Uterus (tissue), 4 donors: ENCODE results near the gene FAM180B. TPM values are rescaled to one million over a fixed set of nuclear protein-coding genes. Genes with fewer than 3 reads are reported as not detected.

Experiments
- DNase-seq, 2 donors: peaks; one replicate each; pipeline ENCODE4 v3.0.0-alpha.2; 2019 to 2020
- H3K27ac ChIP-seq, 2 donors: fragments of 200-600 bp; sonication (generic); 1 replicate in 1 of 2; 2 replicates in 1 of 2; pipeline ENCODE4 v1.5.1; 2016 to 2018
- H3K27me3 ChIP-seq, 2 donors: fragments of 200-600 bp; sonication (generic); one replicate each; pipeline ENCODE4 v1.5.1; 2018 to 2019; ENCODE audit warnings: control low read depth in 1 of 2
- H3K36me3 ChIP-seq, 2 donors: fragments of 200-600 bp; sonication (generic); one replicate each; pipeline ENCODE4 v1.5.1; 2019; ENCODE audit warnings: control low read depth in 1 of 2
- H3K4me1 ChIP-seq, 2 donors: fragments of 200-600 bp; sonication (generic); one replicate each; pipeline ENCODE4 v1.5.1; 2018 to 2019; ENCODE audit warnings: control low read depth in 1 of 2
- H3K4me3 ChIP-seq, 2 donors: fragments of 200-600 bp; sonication (generic); 1 replicate in 1 of 2; 2 replicates in 1 of 2; pipeline ENCODE4 v1.5.1; 2018 to 2019; ENCODE audit warnings: mild to moderate bottlenecking in 1 of 2
- H3K9me3 ChIP-seq, 2 donors: fragments of 200-600 bp; sonication (generic); one replicate each; pipeline ENCODE4 v1.5.1; 2019; ENCODE audit warnings: control low read depth in 1 of 2
- POLR2A ChIP-seq, 2 donors: fragments of 450-650 bp; IDR thresholded peaks; one replicate each; pipeline ENCODE4 v1.6.1; 2016; ENCODE audit warnings: antibody characterized with exemption in 2 of 2, mild to moderate bottlenecking in 1 of 2, moderate library complexity in 1 of 2
- intact Hi-C: fragments of 100-400 bp; cut with DNase I; formaldehyde crosslinking; loops from one replicate; pipeline ENCODE4 v1.15.1; 2023; ENCODE audit warnings: low total_unique reads
- total RNA-seq, 4 donors: library from RNA; depleted of rRNA in 3 of 4; stranded (reverse); fragments of >200 nt in 3 of 4; gene quantifications; one replicate each; pipeline versions ENCODE4 v1.1.0 to v1.2.4, GENCODE V29; 2014 to 2023
- TF ChIP-seq, protein P1 (sequence below), 4 experiments: fragments of 200-600 bp in 2 of 4; fragments of 450-650 bp in 2 of 4; sonication (generic) in 2 of 4; IDR thresholded peaks; one replicate each; pipeline ENCODE4 v1.5.1; 2016 to 2019; ENCODE audit warnings: antibody characterized with exemption in 4 of 4, mild to moderate bottlenecking in 2 of 4, moderate library complexity in 1 of 4
- donor health status: DM: yes; HTN: yes; CAD: no.

FAM180B gene
- total RNA-seq, 4 donors from 2014 or later = 0.21 to 0.30 TPM; not detected in 2

- intact Hi-C loops = no loop called here
- peak overlapping the region in 1 of 2 donors; percentile 85 for H3K27ac ChIP-seq
- peak overlapping the region in 1 of 2 donors; percentile 97 for H3K4me3 ChIP-seq
- H3K27me3 ChIP-seq = no peaks in the 10 kb centered on the region
- no peaks in the 10 kb centered on the region for H3K4me1 ChIP-seq
- TF ChIP-seq, protein P1, sequence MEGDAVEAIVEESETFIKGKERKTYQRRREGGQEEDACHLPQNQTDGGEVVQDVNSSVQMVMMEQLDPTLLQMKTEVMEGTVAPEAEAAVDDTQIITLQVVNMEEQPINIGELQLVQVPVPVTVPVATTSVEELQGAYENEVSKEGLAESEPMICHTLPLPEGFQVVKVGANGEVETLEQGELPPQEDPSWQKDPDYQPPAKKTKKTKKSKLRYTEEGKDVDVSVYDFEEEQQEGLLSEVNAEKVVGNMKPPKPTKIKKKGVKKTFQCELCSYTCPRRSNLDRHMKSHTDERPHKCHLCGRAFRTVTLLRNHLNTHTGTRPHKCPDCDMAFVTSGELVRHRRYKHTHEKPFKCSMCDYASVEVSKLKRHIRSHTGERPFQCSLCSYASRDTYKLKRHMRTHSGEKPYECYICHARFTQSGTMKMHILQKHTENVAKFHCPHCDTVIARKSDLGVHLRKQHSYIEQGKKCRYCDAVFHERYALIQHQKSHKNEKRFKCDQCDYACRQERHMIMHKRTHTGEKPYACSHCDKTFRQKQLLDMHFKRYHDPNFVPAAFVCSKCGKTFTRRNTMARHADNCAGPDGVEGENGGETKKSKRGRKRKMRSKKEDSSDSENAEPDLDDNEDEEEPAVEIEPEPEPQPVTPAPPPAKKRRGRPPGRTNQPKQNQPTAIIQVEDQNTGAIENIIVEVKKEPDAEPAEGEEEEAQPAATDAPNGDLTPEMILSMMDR (IDR thresholded peaks at IDR 0.05) = no peak
- TF ChIP-seq POLR2A (IDR thresholded peaks at IDR 0.05) = no peak
- H3K9me3 ChIP-seq = no peaks in the 10 kb centered on the region
- no peaks in the 10 kb centered on the region for H3K36me3 ChIP-seq
- DNase-seq = no peak
Measured at GRCh38 chr11:47577460-47578041, 8.9 kb upstream of the FAM180B start.

DNA sequence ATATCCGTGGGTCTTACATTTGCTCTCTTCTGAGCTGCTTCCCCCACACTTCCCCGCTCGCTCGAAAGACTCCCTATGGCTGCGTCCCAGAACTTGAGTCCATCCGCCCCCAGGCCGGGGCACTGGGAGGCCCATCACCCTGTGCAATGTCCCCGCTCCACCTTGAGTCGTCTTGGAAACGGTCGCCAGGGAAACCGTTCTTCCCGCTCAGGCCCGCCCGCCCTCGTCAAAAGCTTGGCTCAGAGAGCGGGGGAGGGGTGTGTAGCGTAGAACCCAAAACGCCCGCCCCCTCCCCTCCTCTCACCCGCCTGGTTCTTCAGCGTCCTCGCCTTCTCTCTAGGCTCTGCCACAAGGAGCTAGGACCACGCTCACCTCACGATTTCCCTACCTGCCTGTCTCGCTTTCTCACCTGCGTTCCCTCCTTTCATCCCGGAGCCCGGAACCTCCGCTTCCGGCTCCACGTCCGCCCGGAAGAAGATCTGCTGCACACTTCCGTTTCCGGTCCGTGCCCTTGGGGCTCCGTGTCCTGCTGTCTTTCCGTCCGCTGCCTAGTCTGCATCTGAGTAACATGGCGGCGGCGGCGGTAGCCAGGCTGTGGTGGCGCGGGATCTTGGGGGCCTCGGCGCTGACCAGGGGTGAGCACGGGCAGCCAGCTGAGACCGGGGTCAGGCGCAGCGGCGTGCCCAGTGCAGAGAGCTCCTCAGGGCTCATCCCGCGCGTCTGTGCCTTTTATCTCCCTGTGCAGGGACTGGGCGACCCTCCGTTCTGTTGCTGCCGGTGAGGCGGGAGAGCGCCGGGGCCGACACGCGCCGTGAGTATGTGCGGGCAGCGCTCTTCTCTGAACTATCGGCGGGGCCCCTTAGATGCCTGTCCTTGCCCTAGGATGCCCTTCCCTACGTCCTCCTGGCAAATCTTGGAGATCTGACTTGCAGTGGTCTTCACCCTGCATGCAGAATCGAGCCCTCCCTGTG, 7.7 kb upstream of the FAM180B start, which contains the start of the genes KBTBD4 and NDUFS3:
TSS of gene KBTBD4 (minus strand) at position 447 of the 971 bp plus-strand sequence. CDS start at position 428, 19 bp downstream.
TSS of gene NDUFS3 (plus strand) at position 551 of the 971 bp plus-strand sequence. CDS start at position 569, 18 bp downstream.
- intact Hi-C loops = no loop called here
- Histone ChIP-seq H3K27me3 (no peaks in the 10 kb centered on the region), H3K36me3 (no peaks in the 10 kb centered on the region), H3K27ac (peak within 1 kb of the TSS; percentile 85 to 91), H3K9me3 (no peaks in the 10 kb centered on the region), H3K4me3 (peak within 1 kb of the TSS; percentile 92 to 97), H3K4me1 (no peaks in the 10 kb centered on the region)
- DNase-seq = peak; percentile 84 to 88
- TF ChIP-seq POLR2A (IDR thresholded peaks at IDR 0.05) = peak in 1 of 2 donors; percentile 66
- TF ChIP-seq, protein P1 (IDR thresholded peaks at IDR 0.05) = peak in 2 of 4 experiments; percentile 11 to 29

DNA sequence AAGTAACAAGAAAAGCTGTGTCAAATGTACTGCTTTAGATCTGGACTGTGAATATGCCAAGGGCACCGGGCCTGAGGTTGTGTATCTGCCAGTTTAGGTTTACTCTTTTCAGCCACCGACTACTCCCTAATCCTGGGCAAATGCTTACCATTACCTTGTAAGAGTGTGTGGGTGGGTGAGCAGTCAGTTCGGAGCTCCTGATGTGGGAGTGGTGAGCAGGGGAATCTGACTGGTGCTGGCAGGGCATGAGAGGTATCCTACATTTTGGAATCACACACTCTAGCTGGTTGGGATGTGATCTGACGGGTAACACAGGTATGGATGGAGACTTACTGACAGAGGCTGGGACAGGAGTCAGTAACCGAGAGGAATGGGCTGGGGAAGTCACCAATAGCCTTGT, 2.6 kb upstream of the FAM180B start:
- H3K27me3 ChIP-seq = no peaks in the 10 kb centered on the region
- no peaks in the 10 kb centered on the region for H3K36me3 ChIP-seq
- H3K4me3 ChIP-seq = no peak overlapping the region

GRCh38 chr11:47587039-47587716, 700 bp downstream of the FAM180B start:
- Histone ChIP-seq H3K36me3 (no peaks in the 10 kb centered on the region), H3K4me3 (no peak overlapping the region), H3K9me3 (no peaks in the 10 kb centered on the region), H3K27me3 (no peaks in the 10 kb centered on the region), H3K27ac (no peak overlapping the region), H3K4me1 (no peaks in the 10 kb centered on the region)
- intact Hi-C loops = no loop called here
- DNase-seq = no peak
- TF ChIP-seq, protein P1 (IDR thresholded peaks at IDR 0.05) = no peak
- no peak for TF ChIP-seq POLR2A (IDR thresholded peaks at IDR 0.05)

More for the DNA sequence above, 2.6 kb upstream of the FAM180B start:
- no peak overlapping the region for H3K27ac ChIP-seq
- H3K9me3 ChIP-seq = no peaks in the 10 kb centered on the region
- TF ChIP-seq, protein P1 (IDR thresholded peaks at IDR 0.05) = no peak
- no peak for TF ChIP-seq POLR2A (IDR thresholded peaks at IDR 0.05)
- intact Hi-C loops = no loop called here
- DNase-seq = no peak
- no peaks in the 10 kb centered on the region for H3K4me1 ChIP-seq
